ENCODE measurements around the gene MRPL42. TPM values are rescaled to one million over a fixed set of nuclear protein-coding genes. Genes with fewer than 3 reads are reported as not detected.

The MRPL42 gene
- total RNA-seq, 1 experiment from 2014 or later, result 173 TPM

DNA sequence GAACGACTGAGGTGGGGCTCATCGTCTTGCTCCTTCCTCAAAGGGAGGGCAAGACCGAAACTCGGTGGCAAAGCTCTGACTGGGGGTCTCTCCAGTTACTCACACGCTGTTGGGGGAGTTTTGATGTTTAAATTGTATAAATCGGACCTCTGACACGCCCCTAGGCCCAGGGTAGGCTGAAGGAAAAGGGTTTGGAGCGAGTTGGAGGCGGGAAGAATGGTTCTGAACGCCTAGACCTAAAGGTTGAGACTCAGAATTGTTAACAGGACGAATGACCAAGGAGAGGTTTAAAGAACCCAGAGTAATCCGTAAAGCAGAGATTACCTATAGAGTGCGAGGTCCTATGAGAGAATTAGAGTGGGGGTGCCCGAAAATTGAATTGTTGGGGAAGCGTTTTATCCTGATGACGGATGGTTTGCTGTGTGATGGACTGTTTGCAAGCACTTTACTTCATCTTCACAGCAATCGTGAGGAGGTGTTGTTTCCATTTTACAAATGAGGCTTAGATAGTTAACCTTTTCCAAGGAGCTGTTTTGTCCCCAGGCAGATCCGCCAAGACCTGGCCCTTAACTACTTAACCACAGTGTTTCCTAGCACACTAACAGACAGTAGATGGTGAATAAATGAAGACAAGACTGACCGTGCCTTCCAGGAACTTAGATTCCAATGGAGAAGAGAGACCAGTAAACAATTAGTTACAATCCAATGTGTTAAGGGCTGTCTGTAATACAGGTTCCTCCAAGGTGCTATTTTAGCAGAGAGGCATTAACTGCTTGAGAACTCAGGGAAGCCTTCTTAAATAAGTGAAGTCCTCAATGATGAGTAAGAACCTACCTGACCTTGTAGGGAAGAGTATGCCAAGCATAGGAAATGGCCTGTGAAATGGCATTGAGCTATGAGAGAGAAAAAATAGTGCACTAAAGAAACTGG, 24.6 kb upstream of the MRPL42 start:
- in situ Hi-C loops (cut with HindIII; ENCODE audit: low sequenced_read_pairs), result no loop called here
- no peak for DNase-seq (ENCODE audit: low spot score)

- DNase-seq (ENCODE audit: low spot score), result no peak
- in situ Hi-C loops (cut with HindIII; ENCODE audit: low sequenced_read_pairs), result no loop called here
Observed at GRCh38 chr12:93443576-93443975, 23.7 kb upstream of the MRPL42 start.

DNA sequence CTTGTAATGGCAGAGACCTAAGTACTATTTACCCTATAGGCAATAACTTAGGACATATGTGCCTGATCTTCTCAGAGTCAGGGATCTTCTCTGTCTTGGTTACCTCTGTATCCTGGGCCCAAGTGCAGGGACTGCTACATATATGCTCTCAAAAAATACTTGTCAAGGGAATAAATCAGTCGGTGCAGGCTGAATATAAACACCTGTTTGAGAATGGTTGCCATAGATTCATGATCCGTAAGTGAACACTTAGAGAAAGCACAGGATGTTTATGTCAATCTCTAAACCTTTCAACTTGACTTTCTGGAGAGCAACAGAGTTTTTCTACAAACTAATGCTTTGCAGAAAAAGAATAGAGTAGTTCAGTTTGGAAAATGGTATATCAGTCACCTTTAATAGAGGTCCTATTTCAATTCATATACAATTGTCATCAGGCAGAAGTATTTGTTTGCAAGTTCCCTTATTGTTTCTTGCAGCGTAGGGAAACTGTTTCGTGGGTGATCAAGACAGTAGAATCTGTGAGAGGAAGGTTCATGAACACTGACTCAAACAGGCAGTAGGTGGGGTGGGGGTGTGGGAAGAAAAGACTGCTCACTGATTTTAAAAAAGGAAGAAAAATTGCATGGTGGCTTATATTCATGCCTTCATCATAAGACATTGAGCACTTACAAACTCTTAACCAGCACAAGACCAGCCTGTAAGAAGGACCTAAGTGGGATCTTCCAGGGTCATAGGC, 19.6 kb upstream of the MRPL42 start:
- in situ Hi-C loops (cut with HindIII; ENCODE audit: low sequenced_read_pairs), result no loop called here
- no peak for DNase-seq (ENCODE audit: low spot score)

DNA sequence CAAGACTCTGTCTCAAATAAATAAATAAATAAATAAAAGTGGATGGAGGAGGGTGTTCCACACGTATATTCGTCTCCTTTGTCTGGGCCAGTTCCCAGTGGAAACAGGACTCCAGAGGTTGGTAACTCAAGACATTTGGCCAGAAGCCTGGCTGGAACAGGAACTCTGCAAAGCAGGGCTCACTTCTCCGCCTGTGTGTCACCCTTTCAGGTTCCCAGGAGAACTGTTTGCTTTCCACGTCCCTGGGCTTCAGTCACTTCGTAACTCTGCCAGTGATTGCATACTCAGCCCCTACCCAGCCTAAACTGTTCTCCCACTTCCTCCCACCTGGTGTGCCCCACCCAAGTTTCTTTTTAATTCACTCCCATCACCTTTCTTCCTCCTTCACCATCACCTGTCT, 18.5 kb upstream of the MRPL42 start:
- DNase-seq (ENCODE audit: low spot score), result no peak
- in situ Hi-C loops (cut with HindIII; ENCODE audit: low sequenced_read_pairs), result no loop called here

- in situ Hi-C loops (cut with HindIII; ENCODE audit: low sequenced_read_pairs), result no loop called here
- DNase-seq (ENCODE audit: low spot score), result no peak
Observed at GRCh38 chr12:93449277-93449676, 18.0 kb upstream of the MRPL42 start.

GRCh38 chr12:93451423-93452158, 15.7 kb upstream of the MRPL42 start:
- in situ Hi-C loops (cut with HindIII; ENCODE audit: low sequenced_read_pairs), result no loop called here
- no peak for DNase-seq (ENCODE audit: low spot score)

- DNase-seq (ENCODE audit: low spot score), result no peak
- in situ Hi-C loops (cut with HindIII; ENCODE audit: low sequenced_read_pairs), result no loop called here
Observed at GRCh38 chr12:93453633-93454032, 13.7 kb upstream of the MRPL42 start.

DNA sequence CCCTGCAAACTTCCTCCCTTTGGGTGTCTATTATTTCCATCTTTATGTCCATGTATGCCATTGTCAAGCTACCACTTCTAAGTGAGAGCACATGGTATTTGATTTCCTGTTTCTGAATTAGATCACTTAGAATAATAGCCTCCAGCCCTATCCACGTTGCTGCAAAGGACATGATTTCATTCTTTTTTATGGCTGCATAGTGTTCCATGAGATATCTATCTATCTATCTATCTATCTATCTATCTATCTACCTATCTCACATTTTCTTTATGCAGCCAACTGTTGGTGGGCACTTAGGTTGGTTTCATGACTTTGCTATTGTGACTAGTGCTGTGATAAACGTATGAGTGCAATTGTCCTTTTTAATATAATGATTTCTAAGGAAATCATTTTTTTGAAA, 11.2 kb upstream of the MRPL42 start:
- no peak for DNase-seq (ENCODE audit: low spot score)
- in situ Hi-C loops (cut with HindIII; ENCODE audit: low sequenced_read_pairs), result no loop called here

GRCh38 chr12:93459097-93459496, 8.2 kb upstream of the MRPL42 start:
- no peak for DNase-seq (ENCODE audit: low spot score)
- in situ Hi-C loops (cut with HindIII; ENCODE audit: low sequenced_read_pairs), result no loop called here

- DNase-seq (ENCODE audit: low spot score), result no peak
- in situ Hi-C loops (cut with HindIII; ENCODE audit: low sequenced_read_pairs), result no loop called here
Observed at GRCh38 chr12:93460003-93460402, 7.3 kb upstream of the MRPL42 start.

DNA sequence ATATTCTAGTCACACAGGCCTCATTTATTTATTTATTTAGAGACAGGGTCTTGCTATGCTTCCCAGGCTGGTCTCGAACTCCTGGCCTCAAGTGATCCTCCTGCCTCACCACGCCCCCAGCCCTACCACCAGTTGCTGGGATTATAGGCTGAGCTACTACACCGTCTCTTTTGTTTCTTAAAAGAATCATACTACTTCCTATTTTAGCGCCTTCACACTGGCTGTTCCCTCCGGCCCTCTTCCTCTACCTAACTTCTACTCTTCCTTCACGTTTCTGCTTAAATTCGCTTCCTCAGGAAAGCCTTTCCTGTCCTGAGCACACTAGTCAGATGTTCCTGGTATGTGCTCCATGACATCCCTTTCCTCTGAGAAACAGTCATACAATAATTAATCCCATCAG, 6.4 kb upstream of the MRPL42 start:
- no peak for DNase-seq (ENCODE audit: low spot score)
- in situ Hi-C loops (cut with HindIII; ENCODE audit: low sequenced_read_pairs), result no loop called here

DNA sequence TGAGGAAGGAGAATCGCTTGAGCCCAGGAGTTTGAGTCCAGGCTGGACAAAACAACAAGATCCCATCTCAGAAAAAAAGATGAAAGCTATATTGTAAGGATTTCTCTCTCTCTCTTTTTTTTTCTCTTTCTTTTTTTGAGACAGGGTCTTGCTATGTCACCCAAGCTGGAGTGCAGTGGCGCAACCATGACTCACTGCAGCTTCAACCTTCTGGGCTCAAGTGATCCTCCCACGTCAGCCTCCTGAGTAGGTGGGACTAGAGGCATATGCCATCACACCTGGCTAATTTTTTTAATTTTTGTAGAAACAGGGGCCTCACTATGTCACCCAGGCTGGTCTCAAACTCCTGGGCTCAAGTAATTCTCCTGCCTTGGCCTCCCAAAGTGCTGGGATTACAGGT, 5.8 kb upstream of the MRPL42 start:
- in situ Hi-C loops (cut with HindIII; ENCODE audit: low sequenced_read_pairs), result no loop called here

GRCh38 chr12:93465841-93466240, 1.5 kb upstream of the MRPL42 start:
- in situ Hi-C loops (cut with HindIII; ENCODE audit: low sequenced_read_pairs), result no loop called here

More for the DNA sequence above, 5.8 kb upstream of the MRPL42 start:
- DNase-seq (ENCODE audit: low spot score), result no peak

DNA sequence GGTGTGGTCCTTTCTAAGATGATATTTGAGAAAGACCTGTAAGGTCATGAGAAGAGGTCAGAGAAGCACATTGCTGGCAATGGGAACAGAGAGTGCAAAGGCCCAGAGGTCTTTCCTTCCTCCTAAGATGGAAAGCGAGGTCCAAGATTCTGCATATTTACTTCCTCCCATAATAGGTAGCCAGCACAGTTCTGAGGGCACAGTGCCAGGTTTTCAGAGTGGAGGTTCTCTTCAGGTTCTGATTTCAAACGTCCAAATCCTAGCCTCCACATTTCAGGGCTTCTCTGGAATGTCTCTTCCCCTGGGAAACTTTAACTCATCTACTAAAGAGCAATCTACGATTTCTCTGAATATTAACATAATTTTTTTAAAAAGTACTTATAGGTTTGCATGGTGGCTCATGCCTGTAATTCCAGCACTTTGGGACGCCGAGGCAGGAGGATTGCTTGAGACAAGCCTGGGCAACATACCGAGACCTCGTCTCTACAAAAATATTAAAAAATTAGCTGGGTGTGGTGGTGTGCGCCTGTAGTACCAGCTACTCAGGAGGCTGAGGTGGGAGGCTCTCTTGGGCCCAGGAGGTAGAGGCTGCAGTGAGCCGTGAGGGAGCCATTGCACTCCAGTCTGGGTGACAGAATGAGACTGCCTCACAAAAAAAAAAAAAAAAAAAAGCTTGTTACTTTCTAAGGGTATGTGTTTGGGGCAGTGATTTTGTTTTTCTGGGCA, 526 bp upstream of the MRPL42 start:
- in situ Hi-C loops (cut with HindIII; ENCODE audit: low sequenced_read_pairs), result no loop called here
- DNase-seq (ENCODE audit: low spot score), result no peak

More at GRCh38 chr12:93465841-93466240, 1.5 kb upstream of the MRPL42 start:
- no peak for DNase-seq (ENCODE audit: low spot score)

DNA sequence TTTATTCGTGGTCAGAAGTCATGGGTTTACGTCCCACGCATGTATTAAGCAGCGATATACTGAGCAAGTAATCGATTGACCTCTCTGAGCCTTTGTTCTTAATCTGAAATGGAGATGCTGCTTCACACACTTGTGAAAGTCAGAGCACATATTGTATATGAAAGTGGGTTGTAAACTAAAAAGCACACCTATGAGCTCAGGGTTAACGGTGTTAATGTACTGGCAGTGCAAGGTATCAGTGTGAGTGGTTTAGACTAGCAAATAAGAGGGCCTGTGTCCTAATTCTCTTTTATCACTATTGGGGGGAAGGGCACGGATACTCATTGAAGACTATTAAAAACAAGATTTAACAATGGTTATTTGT, 676 bp downstream of the MRPL42 start:
- in situ Hi-C loops (cut with HindIII; ENCODE audit: low sequenced_read_pairs), result no loop called here
- no peak for DNase-seq (ENCODE audit: low spot score)

- in situ Hi-C loops (cut with HindIII; ENCODE audit: low sequenced_read_pairs), result no loop called here
- no peak for DNase-seq (ENCODE audit: low spot score)
Observed at GRCh38 chr12:93469386-93469785, 2.1 kb downstream of the MRPL42 start.

- in situ Hi-C loops (cut with HindIII; ENCODE audit: low sequenced_read_pairs), result no loop called here
- DNase-seq (ENCODE audit: low spot score), result no peak
Observed at GRCh38 chr12:93476555-93476954, 9.2 kb downstream of the MRPL42 start.

- no peak for DNase-seq (ENCODE audit: low spot score)
- in situ Hi-C loops (cut with HindIII; ENCODE audit: low sequenced_read_pairs), result no loop called here
Observed at GRCh38 chr12:93482721-93483120, 15.4 kb downstream of the MRPL42 start.

GRCh38 chr12:93483151-93483807, 16.0 kb downstream of the MRPL42 start:
- no peak for DNase-seq (ENCODE audit: low spot score)

More at GRCh38 chr12:93483151-93483807, 16.0 kb downstream of the MRPL42 start:
- in situ Hi-C loops (cut with HindIII; ENCODE audit: low sequenced_read_pairs), result no loop called here
